Measurements from ENCODE around the gene RPL36.
A peak's percentile ranks its signal among the peaks of the same experiment; 100 is the strongest.
"Not testable (repeated sequence)": the region's sequence is repeated elsewhere in the genome, so short reads cannot be mapped to it uniquely, and the experiment has no call there.

Gene RPL36

GRCh38 chr19:5676105-5676771 lies 13.9 kb upstream of the RPL36 start:
- DNase-seq: no peak

- no peak for DNase-seq
Observed at GRCh38 chr19:5676772-5677105, 13.4 kb upstream of the RPL36 start.

GRCh38 chr19:5677136-5677535 lies 13.0 kb upstream of the RPL36 start:
- no peak for DNase-seq

- DNase-seq: no peak
Observed at GRCh38 chr19:5677580-5677979, 12.5 kb upstream of the RPL36 start.

GRCh38 chr19:5678071-5678718 lies 11.9 kb upstream of the RPL36 start:
- no peak for DNase-seq

GRCh38 chr19:5679289-5680083 lies 10.6 kb upstream of the RPL36 start:
- DNase-seq: no peak

- DNase-seq: no peak
Observed at GRCh38 chr19:5680084-5680436, 10.0 kb upstream of the RPL36 start.

- peak; percentile 99 for DNase-seq
Observed at GRCh38 chr19:5680437-5681368, 9.4 kb upstream of the RPL36 start, which contains the start of the genes HSD11B1L and MICOS13. Gene HSD11B1L, plus strand, starts transcription at chr19:5681027. Its CDS starts 3,806 bp downstream, at chr19:5684833. Gene MICOS13, minus strand, starts transcription at chr19:5680516. Its CDS starts 30 bp downstream, at chr19:5680486.

- DNase-seq: no peak
Observed at GRCh38 chr19:5681391-5682106, 8.5 kb upstream of the RPL36 start.

- no peak for DNase-seq
Observed at GRCh38 chr19:5682107-5682482, 8.0 kb upstream of the RPL36 start.

- DNase-seq: no peak
Observed at GRCh38 chr19:5683177-5683886, 6.8 kb upstream of the RPL36 start.

GRCh38 chr19:5684694-5685430 lies 5.2 kb upstream of the RPL36 start:
- DNase-seq: no peak

- no peak for DNase-seq
Observed at GRCh38 chr19:5686326-5686646, 3.8 kb upstream of the RPL36 start.

- DNase-seq: peak; percentile 100
Observed at GRCh38 chr19:5686647-5687359, 3.3 kb upstream of the RPL36 start.

GRCh38 chr19:5687360-5688198 lies 2.5 kb upstream of the RPL36 start:
- DNase-seq: no peak

- not testable (repeated sequence) for DNase-seq
Observed at GRCh38 chr19:5688262-5688881, 1.7 kb upstream of the RPL36 start.

- peak; percentile 76 for DNase-seq
Observed at GRCh38 chr19:5690955-5691821, 1.1 kb downstream of the RPL36 start.
